Activated CD4-positive, alpha-beta T cell treated with anti-CD3 and anti-CD28 coated beads for 24 hours (primary cell): ENCODE measurements around the gene CLEC16A.
"Not testable (repeated sequence)": the region's sequence is repeated elsewhere in the genome, so short reads cannot be mapped to it uniquely, and the experiment has no call there.

Experiments used
- DNase-seq, 2 donors: peaks; one replicate each; pipeline ENCODE4 v3.0.0-alpha.2; 2020; ENCODE audit warnings: low read depth in 2 of 2

Gene CLEC16A

GRCh38 chr16:10923650-10924214, 20.6 kb upstream of the CLEC16A start:
- DNase-seq = no peak

GRCh38 chr16:10925285-10925684, 19.1 kb upstream of the CLEC16A start:
- not testable (repeated sequence) for DNase-seq

DNA sequence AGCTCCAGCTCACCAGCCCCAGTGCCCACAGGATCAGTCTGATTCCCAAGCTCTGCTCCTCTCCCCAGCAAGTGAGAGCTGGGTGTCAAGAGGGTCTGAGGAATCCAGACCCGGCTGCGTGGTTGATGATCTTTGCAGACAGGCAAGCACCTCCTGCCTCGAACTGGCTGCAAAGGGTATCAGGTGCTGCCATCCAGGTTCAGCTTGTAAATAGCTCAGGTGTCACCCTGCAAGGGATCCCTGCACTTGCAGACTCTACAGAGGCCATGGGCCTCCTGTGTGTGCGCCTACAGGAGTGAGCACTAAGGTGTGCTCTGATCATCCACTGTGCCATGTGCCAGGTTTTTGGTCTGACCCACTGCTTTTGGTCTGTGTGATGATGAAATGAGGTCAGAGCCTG, 18.3 kb upstream of the CLEC16A start:
- no peak for DNase-seq

GRCh38 chr16:10926867-10927266, 17.5 kb upstream of the CLEC16A start:
- no peak for DNase-seq

DNA sequence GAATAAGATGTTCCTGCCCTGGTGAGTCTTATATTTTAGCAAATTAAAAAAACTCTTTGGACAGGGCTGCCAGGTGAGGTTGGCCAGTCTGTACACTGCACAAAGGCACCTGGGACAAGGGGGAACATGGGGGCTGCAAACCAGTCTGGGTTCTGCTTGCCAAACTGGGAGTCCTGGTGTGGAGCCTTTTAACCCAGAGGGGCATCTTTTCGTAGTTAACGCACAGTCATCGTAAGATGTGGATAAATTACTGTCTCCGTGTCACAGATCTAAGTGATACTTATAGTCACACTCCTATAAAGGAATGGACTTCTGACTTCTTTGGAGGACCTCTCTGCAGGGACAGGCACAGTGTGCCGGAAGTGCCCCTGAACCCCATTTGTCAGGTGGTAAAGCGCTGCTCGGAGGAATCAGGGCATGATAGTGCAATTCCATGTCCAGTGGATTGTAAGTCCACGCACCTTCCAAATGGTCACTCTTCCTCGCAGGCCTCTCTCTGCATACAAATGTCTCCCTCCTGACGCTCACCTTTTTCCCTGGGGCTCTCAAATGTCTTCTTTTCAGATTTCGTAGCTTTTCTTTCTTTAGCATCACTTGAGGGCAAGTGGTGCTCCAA, 16.8 kb upstream of the CLEC16A start:
- DNase-seq = no peak

DNA sequence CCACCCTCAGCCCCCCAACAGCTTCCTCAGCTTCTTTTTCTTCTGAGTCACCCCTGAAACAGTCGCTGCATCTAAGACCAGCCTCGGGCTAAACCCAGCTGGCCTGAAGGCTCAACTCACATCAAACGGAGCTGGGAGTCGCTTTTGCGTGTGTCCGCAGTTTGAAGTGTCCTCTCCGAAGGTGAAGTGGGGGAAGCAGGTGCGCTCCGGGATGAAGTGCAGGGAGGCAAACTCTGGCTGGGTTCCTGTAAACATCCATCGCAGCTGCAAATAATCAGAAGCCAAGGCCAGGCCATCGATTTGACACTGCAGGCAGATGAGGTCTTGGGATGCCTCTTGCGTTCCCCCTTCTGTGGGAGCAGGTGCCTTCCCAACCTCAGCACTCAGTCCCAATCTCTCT, 15.3 kb upstream of the CLEC16A start:
- not testable (repeated sequence) for DNase-seq

- no peak for DNase-seq
These were observed 14.3 kb upstream of the CLEC16A start for GRCh38 chr16:10929853-10930754.

- no peak for DNase-seq
These were observed 13.6 kb upstream of the CLEC16A start for GRCh38 chr16:10930755-10931093.

DNA sequence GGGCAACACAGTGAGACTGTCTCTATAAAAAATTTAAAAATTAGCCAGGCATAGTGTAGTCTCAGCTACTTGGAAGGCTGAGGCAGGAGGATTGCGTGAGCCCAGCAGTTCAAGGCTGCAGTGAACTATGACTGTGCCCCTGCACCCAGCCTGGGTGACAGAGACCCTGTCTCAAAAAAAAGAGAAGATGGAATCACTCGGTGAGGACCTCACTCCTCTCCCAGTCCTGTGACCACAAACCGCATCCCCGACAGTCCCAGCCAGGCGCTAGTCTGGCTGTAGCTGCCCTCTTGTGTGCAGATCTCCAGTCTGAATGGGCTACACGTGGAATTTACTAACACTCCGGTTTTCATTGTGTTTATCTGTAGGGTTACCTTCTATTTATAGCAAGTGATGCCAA, 13.2 kb upstream of the CLEC16A start:
- no peak for DNase-seq

- no peak for DNase-seq
These were observed 12.3 kb upstream of the CLEC16A start for GRCh38 chr16:10931977-10932632.

GRCh38 chr16:10932959-10933710, 11.2 kb upstream of the CLEC16A start:
- DNase-seq = no peak

DNA sequence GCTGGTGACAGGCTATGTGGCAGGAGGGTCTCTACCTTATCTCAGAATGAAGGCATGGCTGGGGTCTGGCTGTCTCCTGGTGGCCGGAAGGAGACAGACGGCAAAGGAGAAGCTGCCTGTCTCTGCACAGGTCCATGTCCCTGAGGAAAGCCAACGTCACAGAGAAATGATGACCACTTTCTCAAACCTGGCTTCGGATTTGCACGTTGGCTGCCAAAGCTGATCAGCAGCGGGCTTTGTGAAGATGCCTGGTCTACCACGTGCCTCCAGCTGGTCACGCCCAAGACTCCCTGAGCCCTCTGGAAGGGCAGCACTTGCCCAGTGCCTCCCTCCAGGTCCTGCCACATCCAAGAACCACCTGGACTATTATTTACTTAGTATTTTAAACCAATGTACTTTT, 10.5 kb upstream of the CLEC16A start:
- DNase-seq = no peak

GRCh38 chr16:10934325-10935107, 9.8 kb upstream of the CLEC16A start:
- DNase-seq = no peak

DNA sequence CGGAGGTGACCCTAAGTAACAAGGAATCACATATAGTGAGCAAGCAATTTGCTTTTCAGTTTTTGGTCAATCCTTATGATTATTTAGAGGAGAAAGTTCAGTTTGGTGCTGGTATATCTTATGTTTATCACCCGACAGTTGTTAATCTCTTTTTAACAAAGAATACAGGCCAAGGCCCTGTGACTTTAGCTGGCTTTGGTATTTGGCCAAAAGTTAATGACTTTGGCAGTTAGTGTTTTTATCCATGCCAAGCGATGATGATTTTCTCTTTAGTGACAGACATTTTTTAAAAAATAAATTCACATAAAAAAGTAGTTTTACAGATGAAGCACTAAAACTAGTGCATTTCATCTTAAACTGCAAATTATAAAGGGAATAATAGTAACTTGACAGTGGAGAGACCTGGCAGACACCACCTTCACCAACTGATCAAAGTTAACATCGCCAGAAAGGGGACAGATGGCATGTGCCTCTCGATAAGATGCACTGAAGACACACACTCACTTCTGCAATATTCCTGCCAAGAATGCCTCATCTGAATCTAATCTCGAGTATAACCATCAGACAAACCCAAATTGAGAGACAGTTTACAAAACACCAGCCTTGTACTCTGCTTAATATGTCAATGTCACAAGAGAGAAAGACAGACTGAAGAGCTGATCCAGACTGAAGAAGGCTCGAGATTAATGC, 9.0 kb upstream of the CLEC16A start:
- DNase-seq = no peak

DNA sequence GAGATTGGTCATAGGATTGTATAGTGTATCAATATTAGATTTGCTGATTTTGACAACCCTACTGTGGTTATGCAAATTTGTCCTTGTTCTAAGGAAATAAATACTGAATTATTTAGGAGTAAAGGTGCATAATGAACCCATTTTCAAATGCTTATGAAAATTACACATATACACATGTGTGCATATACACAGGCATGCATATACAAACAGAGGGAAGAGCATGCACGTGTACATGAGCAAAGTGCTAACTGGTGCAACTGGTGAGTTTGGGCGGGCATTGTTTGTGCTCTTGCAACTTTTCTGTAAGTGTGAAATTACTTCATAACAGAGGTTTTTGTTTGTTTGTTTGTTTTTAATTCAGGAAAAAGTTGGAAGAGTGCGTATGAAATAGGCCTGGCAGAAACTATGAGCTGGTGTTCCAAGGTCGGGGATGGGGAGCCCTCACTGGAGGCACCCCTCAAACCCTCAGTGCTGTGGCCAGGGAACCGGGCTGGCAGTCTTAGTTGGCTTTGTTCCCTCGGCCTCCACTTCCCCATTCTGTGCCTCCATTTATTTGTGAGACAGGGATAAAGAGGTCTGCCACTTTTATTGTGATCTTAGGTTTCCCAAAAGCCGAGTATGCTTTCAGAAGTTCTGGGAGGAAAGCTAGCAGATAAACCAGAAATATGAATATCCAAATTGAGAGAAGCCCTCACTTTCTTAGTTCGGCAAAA, 7.9 kb upstream of the CLEC16A start:
- no peak for DNase-seq

DNA sequence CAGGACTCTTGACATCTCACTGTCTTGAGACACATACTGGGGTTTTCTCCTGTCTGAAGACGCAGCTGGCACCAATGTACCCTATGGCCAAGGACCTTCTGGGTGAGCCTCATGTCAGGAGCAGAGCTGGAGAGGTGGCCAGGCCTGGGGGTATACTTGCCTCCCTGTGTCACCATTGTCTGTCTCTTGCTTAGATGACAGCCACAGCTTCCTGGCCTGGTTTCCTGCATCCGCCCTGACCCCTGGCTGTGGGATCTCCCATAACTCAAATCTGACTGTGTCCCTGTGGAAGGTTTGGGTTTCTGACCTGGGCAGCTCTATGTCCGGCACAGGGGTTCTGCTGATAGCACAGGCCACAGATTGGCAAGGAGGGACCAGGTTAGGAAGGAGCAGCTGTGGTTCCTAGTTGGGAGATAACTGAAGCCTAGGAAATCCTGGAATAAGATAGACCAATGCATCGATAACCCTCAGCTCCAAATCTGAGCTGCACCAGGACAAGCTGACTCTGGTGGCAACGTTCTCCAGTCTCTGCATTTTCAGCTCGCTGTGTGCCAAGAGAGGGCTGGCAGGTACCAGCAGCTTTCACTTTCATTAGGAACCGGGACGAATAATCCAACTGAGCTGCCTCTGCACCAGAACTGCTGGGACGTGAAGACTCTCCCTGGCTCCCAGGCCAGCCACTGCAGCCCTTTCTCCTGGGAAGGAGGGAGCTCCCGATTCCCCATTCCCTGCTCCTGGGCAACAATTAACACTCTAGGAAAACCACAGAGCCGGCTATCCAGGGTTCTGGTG, 7.1 kb upstream of the CLEC16A start:
- no peak for DNase-seq

DNA sequence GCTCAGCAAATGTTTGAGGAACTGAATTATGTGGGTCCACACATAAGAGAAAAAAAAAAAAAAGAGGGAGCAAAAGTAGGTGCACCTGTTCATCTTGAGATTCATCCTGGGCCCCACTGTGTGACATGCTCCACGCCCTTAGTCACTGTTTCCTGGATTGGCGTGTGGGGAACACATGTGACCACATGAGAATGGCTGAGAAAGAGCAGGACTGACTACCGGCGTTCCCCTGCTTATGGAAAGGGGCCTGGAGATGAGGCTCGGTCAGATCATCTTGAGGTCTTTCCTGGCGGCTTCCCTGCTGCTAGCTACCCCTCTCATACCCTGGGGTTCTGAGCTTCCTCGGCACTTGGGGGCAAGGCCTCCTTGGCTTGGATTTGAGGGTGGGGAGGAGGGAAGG, 6.0 kb upstream of the CLEC16A start:
- DNase-seq = no peak

GRCh38 chr16:10938796-10939648, 5.3 kb upstream of the CLEC16A start:
- no peak for DNase-seq
